Activated CD4-positive, alpha-beta T cell treated with anti-CD3 and anti-CD28 coated beads, Interleukin-2, amount 50 U/mL, for 24 hours (primary cell): ENCODE measurements around the gene ZMYND10.
A peak's percentile ranks its signal among the peaks of the same experiment; 100 is the strongest.

ENCODE experiments used
- DNase-seq, 2 donors: peaks; one replicate each; pipeline ENCODE4 v3.0.0-alpha.2; 2020; ENCODE audit warnings: low read depth in 1 of 2, low spot score in 1 of 2

Gene ZMYND10

GRCh38 chr3:50347187-50347813 is 1.8 kb upstream of the ZMYND10 start:
- DNase-seq: peak; percentile 47 to 65

DNA sequence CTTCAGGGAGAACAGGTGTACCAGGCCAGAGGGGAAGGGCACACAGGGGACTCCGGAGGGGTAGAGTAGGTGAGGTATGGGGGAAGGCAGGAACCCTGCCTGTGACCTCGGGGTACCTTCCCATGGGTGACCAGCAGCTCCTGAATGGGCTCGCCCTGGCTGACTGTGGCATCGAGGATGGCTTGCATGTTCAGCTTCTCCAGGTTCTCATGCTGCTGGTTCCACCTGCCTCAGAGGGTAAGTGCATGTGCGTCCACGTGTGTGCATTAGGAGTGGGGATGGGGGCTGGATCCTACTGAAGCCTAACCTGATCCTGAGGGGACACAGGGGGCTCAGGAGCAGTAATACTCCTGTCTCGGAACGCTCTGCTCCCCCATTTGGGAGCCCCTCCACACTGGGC is 524 bp downstream of the ZMYND10 start:
- no peak for DNase-seq

- no peak for DNase-seq
Measured at GRCh38 chr3:50342813-50343633, 2.5 kb downstream of the ZMYND10 start.

DNA sequence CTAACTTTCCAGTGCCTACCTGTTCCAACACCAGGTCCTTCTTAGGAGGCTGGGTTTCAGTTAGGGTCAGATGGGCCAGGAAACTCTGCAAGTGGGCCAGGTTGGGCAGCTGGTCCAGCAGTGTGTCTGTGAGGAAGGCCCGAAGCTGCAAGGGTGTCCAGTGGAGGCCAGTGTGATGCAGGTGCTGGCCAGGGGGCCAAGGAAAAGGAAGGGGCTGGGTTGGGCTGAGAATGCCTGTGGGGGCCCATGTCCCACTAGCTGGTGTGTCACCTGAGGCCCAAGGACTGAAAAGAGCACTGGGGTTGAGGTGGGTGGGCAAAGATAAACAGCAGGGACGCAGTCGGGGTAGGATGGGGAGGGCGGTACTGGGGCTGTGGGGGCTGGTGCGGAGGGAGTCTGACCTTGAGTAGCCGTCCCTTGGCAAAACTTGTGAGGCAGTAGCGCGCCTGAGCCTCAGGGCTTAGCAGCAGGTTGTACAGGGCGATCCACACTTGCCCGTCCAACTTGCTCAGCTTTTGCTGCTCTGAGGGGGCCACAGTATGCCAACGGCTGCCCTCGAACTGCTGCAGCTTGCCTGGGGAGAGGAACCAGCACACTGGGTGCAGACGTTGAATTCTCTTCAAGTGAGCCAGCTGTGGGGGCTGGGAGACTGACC is 3.4 kb downstream of the ZMYND10 start:
- DNase-seq: no peak

- no peak for DNase-seq
Measured at GRCh38 chr3:50341537-50341936, 4.0 kb downstream of the ZMYND10 start.

GRCh38 chr3:50340448-50341329 is 4.8 kb downstream of the ZMYND10 start, which contains the start of gene RASSF1:
TSS of gene RASSF1 (minus strand) at chr3:50340836. CDS start at chr3:50340805, 31 bp downstream.
- DNase-seq: peak in 1 of 2 donors; percentile 36

DNA sequence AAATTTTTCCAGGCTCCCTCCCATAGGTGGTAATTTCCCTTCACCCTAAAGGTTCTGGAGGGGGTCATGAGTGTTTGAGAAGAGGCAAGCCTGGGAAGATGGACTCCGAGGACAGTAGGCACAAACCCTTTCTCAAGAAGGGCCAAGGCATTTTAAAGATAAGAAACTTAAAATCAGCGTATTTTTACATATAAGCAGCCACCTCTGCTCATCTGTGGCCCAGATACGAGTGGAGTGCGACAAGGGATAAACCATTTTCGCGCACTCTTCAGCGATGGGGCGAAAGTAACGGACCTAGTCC is 5.4 kb downstream of the ZMYND10 start:
- no peak for DNase-seq

- no peak for DNase-seq
Measured at GRCh38 chr3:50339485-50340146, 5.9 kb downstream of the ZMYND10 start.

DNA sequence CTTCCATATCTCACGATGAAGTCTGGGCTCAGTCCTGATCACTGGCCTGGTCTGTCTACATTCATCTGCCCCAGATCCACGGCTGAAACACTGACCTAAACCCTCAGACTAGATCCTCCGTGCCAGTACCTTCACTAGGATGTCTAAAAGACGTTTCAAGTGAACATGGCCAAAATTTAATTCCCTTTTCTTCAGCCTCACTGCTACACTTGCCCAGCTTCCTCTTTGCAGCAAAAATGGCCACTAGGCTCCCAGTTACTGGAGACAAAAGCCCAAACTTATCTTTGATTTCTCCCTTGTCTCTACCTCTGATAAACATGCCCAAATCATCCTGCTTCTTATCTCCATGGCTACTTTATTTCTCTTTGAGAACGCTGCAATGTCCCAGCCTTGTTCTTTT is 6.6 kb downstream of the ZMYND10 start:
- no peak for DNase-seq

- DNase-seq: peak; percentile 88 to 94
Measured at GRCh38 chr3:50337175-50337861, 8.2 kb downstream of the ZMYND10 start.

GRCh38 chr3:50336452-50337174 is 8.9 kb downstream of the ZMYND10 start:
- peak in 1 of 2 donors; percentile 40 for DNase-seq

GRCh38 chr3:50334339-50335075 is 11.0 kb downstream of the ZMYND10 start:
- no peak for DNase-seq

- DNase-seq: no peak
Measured at GRCh38 chr3:50333744-50334328, 11.7 kb downstream of the ZMYND10 start.

GRCh38 chr3:50331364-50331907 is 14.1 kb downstream of the ZMYND10 start:
- DNase-seq: no peak

DNA sequence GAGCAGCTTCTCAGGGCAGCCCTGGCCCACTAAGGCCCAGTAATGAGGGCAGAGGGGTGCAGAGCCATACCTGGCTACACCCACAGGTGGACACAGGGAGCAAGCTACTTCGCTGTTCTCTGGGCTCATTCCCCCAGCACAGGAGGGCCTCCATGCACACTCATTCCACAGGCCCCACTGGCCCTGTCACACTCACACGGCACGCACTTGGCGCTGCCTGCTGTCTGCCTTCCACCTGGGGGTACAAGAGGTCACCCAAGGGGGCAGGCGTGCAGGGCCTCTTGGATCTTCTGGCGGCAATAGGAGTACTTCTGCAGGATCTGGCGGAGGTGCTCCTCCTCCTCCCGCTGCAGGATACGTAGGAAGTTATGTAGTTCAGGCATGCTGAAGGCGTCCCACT is 15.2 kb downstream of the ZMYND10 start:
- no peak for DNase-seq

GRCh38 chr3:50327943-50328691 is 17.4 kb downstream of the ZMYND10 start, which contains the start of gene TUSC2:
TSS of gene TUSC2 (minus strand) at chr3:50328223. CDS start at chr3:50328099, 124 bp downstream.
- DNase-seq: peak; percentile 84 to 94

- DNase-seq: no peak
Measured at GRCh38 chr3:50327129-50327528, 18.4 kb downstream of the ZMYND10 start.
